Testis (tissue), 3 donors: Measurements from ENCODE around the gene VMAC. TPM values are rescaled to one million over a fixed set of nuclear protein-coding genes. Genes with fewer than 3 reads are reported as not detected.

Experiments used
- DNase-seq: peaks from one replicate; pipeline ENCODE4 v3.0.0-alpha.2; 2019
- H3K27ac ChIP-seq, 2 donors: fragments of 200-600 bp; sonication (generic); one replicate each; pipeline ENCODE4 v1.5.1; 2019
- H3K27me3 ChIP-seq: fragments of 200-600 bp; sonication (generic); one replicate; pipeline ENCODE4 v1.5.1; 2019
- H3K36me3 ChIP-seq: fragments of 200-600 bp; sonication (generic); one replicate; pipeline ENCODE4 v1.5.1; 2017; ENCODE audit warnings: low read depth; ENCODE audit errors: missing control alignments
- H3K4me1 ChIP-seq: fragments of 200-600 bp; sonication (generic); one replicate; pipeline ENCODE4 v1.5.1; 2019
- H3K4me3 ChIP-seq, 2 donors: fragments of 200-600 bp; sonication (generic); one replicate each; pipeline ENCODE4 v1.5.1; 2017 to 2019
- H3K9me3 ChIP-seq: fragments of 200-600 bp; sonication (generic); one replicate; pipeline ENCODE4 v1.5.1; 2017
- CTCF ChIP-seq, 3 experiments: fragments of 450-650 bp in 2 of 3; fragments of 200-600 bp in 1 of 3; sonication (generic) in 1 of 3; IDR thresholded peaks; one replicate each; pipeline ENCODE4 v1.5.1; 2016 to 2019; ENCODE audit warnings: antibody characterized with exemption in 3 of 3, mild to moderate bottlenecking in 2 of 3, moderate library complexity in 1 of 3
- POLR2A ChIP-seq: fragments of 450-650 bp; IDR thresholded peaks from one replicate; pipeline ENCODE4 v1.6.1; 2017; ENCODE audit warnings: antibody characterized with exemption, mild to moderate bottlenecking, moderate library complexity
- WGBS, 2 donors: methylation state at CpG; one replicate each; pipeline ENCODE4 v1.1.5; 2018; 5-methylcytosine and 5-hydroxymethylcytosine counted together
- intact Hi-C: fragments of 100-400 bp; cut with DNase I; formaldehyde crosslinking; loops from one replicate; pipeline ENCODE4 v1.15.1; 2023; ENCODE audit warnings: low total_unique reads
- polyA plus RNA-seq: library from polyadenylated mRNA; stranded (reverse); fragments of 350-450 nt; fragmentation: Illumina TruSeq; extraction: RNeasy Lipid Tissue Mini Kit (QIAGEN cat#74804); gene quantifications from one replicate; pipeline ENCODE4 v1.2.3, GENCODE V29; 2014; ENCODE audit warnings: low read depth, low replicate concordance; ENCODE audit not compliant: insufficient read depth
- total RNA-seq, 2 donors: library from RNA; depleted of rRNA; stranded (reverse); fragments of >200 nt; gene quantifications; one replicate each; pipeline ENCODE4 v1.2.3, GENCODE V29; 2016

VMAC gene
- total and polyA plus RNA-seq, 3 donors from 2014 or later = 3.4 to 7.7 (median 7.4) TPM

GRCh38 chr19:5927441-5927821, 22.8 kb downstream of the VMAC start:
- Histone ChIP-seq H3K36me3 (no peaks in the 10 kb centered on the region), H3K27ac (no peak overlapping the region), H3K4me3 (no peak overlapping the region), H3K4me1 (peaks cover 6% of the 10 kb centered on the region), H3K27me3 (no peaks in the 10 kb centered on the region), H3K9me3 (no peaks in the 10 kb centered on the region)
- WGBS, 2 donors = 92 to 96% methylated on average over 7 to 8 of the region's 8 CpGs
- TF ChIP-seq CTCF (IDR thresholded peaks at IDR 0.05) = no peak
- no peak for TF ChIP-seq POLR2A
- intact Hi-C loops = no loop called here
- no peak for DNase-seq

- WGBS, 2 donors = 90 to 91% methylated on average over 13 of the region's 13 CpGs
- no peak for TF ChIP-seq CTCF (IDR thresholded peaks at IDR 0.05)
- TF ChIP-seq POLR2A = no peak
- H3K9me3 ChIP-seq = no peaks in the 10 kb centered on the region
- H3K36me3 ChIP-seq = no peaks in the 10 kb centered on the region
- peaks cover 10% of the 10 kb centered on the region for H3K4me1 ChIP-seq
- no peak overlapping the region for H3K27ac ChIP-seq
- H3K4me3 ChIP-seq = no peak overlapping the region
- intact Hi-C loops = no loop called here
- DNase-seq = no peak
- no peaks in the 10 kb centered on the region for H3K27me3 ChIP-seq
Measured at GRCh38 chr19:5929179-5929578, 24.5 kb downstream of the VMAC start.

GRCh38 chr19:5929625-5930024, 25.0 kb downstream of the VMAC start:
- H3K36me3 ChIP-seq = no peaks in the 10 kb centered on the region
- H3K27ac ChIP-seq = no peak overlapping the region
- no peak for TF ChIP-seq CTCF (IDR thresholded peaks at IDR 0.05)
- TF ChIP-seq POLR2A = no peak
- H3K4me1 ChIP-seq = peaks cover 13% of the 10 kb centered on the region
- H3K4me3 ChIP-seq = no peak overlapping the region
- WGBS, 2 donors = 89 to 93% methylated on average over 13 to 14 of the region's 14 CpGs
- no peaks in the 10 kb centered on the region for H3K9me3 ChIP-seq
- intact Hi-C loops = no loop called here
- no peaks in the 10 kb centered on the region for H3K27me3 ChIP-seq
- DNase-seq = no peak

GRCh38 chr19:5931251-5931650, 26.6 kb downstream of the VMAC start:
- H3K4me1 ChIP-seq = peaks cover 25% of the 10 kb centered on the region
- no peaks in the 10 kb centered on the region for H3K36me3 ChIP-seq
- DNase-seq = no peak
- no peaks in the 10 kb centered on the region for H3K9me3 ChIP-seq
- H3K27ac ChIP-seq = no peak overlapping the region
- 83 to 87% methylated on average over 5 to 11 of the region's 11 CpGs for WGBS, 2 donors
- H3K27me3 ChIP-seq = no peaks in the 10 kb centered on the region
- H3K4me3 ChIP-seq = no peak overlapping the region
- no peak for TF ChIP-seq CTCF (IDR thresholded peaks at IDR 0.05)
- TF ChIP-seq POLR2A = no peak
- intact Hi-C loops = no loop called here

GRCh38 chr19:5932146-5932545, 27.5 kb downstream of the VMAC start:
- Histone ChIP-seq H3K27ac (no peak overlapping the region), H3K9me3 (no peaks in the 10 kb centered on the region), H3K27me3 (no peaks in the 10 kb centered on the region), H3K36me3 (no peaks in the 10 kb centered on the region), H3K4me3 (no peak overlapping the region), H3K4me1 (peaks cover 21% of the 10 kb centered on the region)
- 96 to 99% methylated on average over 16 to 18 of the region's 18 CpGs for WGBS, 2 donors
- intact Hi-C loops = no loop called here
- TF ChIP-seq POLR2A (no peak), CTCF (IDR thresholded peaks at IDR 0.05) (no peak)
- DNase-seq = no peak
